ENCODE measurements around the gene ARID5A.

- TF ChIP-seq NR2C2 (CRISPR knock-in tag; IDR thresholded peaks at IDR 0.05) (no peak), ATF2 (CRISPR knock-in tag; IDR thresholded peaks at IDR 0.05; ENCODE audit: borderline replicate concordance, low read depth) (no peak), CTCF (IDR thresholded peaks at IDR 0.05) (no peak), NFE2L1 (CRISPR knock-in tag; IDR thresholded peaks at IDR 0.05) (no peak), JAZF1 (CRISPR knock-in tag; IDR thresholded peaks at IDR 0.05) (no peak), ZNF281 (CRISPR knock-in tag; IDR thresholded peaks at IDR 0.05) (no peak), AFF4 (CRISPR knock-in tag; IDR thresholded peaks at IDR 0.05; ENCODE audit: borderline replicate concordance) (no peak), MYBL2 (CRISPR knock-in tag; IDR thresholded peaks at IDR 0.05) (no peak), USF1 (CRISPR knock-in tag; IDR thresholded peaks at IDR 0.05) (no peak), IRF1 (CRISPR knock-in tag; IDR thresholded peaks at IDR 0.05) (no peak), SMAD3 (CRISPR knock-in tag; IDR thresholded peaks at IDR 0.05; ENCODE audit: borderline replicate concordance) (no peak), NR3C1 (CRISPR knock-in tag; conservative IDR thresholded peaks at IDR 0.05; ENCODE audit: low read depth) (no peak)
Observed at GRCh38 chr2:96528006-96528699, 8.4 kb upstream of the ARID5A start.
